H7 (cell line): Measurements from ENCODE around the gene ABHD2. TPM values are rescaled to one million over a fixed set of nuclear protein-coding genes. Genes with fewer than 3 reads are reported as not detected.

Experiments used
- DNase-seq: peaks from one replicate; pipeline ENCODE4 v3.0.0; 2012
- H3K27me3 ChIP-seq: 2 replicates; pipeline ENCODE4 v1.6.0; 2011; ENCODE audit warnings: mild to moderate bottlenecking, low read length; ENCODE audit not compliant: control insufficient read depth, insufficient read depth
- H3K36me3 ChIP-seq: replicated peaks from 2 replicates; pipeline ENCODE4 v1.5.1; 2011; ENCODE audit warnings: low read length; ENCODE audit not compliant: control insufficient read depth, insufficient read depth
- H3K4me3 ChIP-seq: 2 replicates; pipeline ENCODE4 v1.5.1; 2011; ENCODE audit warnings: low read depth, mild to moderate bottlenecking, control low read depth, low read length, moderate library complexity; ENCODE audit not compliant: insufficient read depth
- total RNA-seq: library from RNA; depleted of rRNA; stranded (reverse); fragments of >200 nt; shearing (Covaris generic); gene quantifications from 2 replicates; pipeline ENCODE4 v1.2.3, GENCODE V29; 2014

Gene ABHD2
- total RNA-seq, 1 experiment from 2014 or later, result 14.9 TPM

DNA sequence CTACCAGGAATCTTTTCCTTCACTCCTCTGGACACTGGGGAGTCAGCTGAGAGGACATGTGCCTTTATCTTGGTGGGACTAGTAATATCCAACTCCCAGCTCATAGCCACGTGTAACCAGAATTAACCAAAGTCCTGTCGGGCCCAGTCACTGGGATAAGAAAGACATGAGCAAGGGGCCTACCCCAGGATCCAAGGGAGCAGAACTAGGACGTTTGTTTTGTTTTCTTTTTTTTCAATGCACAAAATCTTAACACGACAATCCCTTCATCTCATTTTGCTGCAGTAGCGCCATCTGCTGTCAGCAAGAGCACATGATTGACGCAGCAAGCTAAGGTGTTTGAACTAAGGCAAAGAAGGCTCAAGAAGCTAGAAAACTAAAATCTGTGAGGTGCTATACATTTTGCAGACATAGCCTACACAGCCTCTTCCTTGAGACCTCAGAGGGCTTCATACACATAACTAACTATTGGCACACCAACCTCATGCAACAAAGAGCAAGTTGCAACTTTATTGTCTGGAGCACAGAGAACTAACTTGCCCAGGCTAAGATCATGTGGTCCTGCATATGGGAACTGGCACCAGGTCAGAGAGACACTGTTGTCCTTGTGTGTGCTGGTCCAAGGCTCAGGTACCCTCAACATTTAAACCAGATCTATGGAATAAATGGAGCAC is 89.5 kb downstream of the ABHD2 start:
- Histone ChIP-seq H3K36me3 (no peaks in the 10 kb centered on the region), H3K4me3 (no peak overlapping the region), H3K27me3 (no peaks in the 10 kb centered on the region)
- peak; percentile 67 for DNase-seq

DNA sequence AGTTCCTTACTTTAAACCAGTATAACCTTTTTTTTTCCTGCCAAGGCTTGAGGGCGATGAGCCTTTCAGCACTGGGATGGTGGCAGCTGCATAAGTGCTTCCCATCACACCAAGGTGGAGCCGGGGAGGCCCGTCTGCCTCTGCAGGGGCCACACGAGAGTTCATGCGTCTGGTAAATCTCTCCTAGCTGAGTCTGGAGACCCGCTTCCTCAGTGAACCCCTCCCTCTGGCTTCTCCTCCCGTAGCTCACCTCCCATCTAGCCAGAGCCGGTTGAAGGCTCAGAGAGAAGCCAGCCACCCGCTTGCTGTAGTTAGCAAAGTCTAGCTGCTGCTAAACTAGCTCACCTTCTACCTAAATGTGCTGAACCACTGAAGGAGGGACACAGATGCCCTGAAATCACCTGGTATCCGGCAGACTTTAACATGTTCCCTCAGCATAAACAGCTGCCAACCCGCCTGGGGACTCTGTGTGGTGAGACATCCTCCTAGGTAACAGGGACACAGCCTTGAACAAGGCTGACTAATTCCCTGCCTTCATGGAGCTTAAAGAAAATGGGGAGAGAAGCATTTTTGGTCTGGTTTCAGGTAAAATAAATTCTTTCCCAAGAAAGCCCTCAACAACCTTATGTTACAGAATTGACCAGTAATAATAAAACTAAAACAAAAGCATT is 90.2 kb downstream of the ABHD2 start:
- Histone ChIP-seq H3K36me3 (no peaks in the 10 kb centered on the region), H3K27me3 (no peaks in the 10 kb centered on the region), H3K4me3 (no peak overlapping the region)
- no peak for DNase-seq

DNA sequence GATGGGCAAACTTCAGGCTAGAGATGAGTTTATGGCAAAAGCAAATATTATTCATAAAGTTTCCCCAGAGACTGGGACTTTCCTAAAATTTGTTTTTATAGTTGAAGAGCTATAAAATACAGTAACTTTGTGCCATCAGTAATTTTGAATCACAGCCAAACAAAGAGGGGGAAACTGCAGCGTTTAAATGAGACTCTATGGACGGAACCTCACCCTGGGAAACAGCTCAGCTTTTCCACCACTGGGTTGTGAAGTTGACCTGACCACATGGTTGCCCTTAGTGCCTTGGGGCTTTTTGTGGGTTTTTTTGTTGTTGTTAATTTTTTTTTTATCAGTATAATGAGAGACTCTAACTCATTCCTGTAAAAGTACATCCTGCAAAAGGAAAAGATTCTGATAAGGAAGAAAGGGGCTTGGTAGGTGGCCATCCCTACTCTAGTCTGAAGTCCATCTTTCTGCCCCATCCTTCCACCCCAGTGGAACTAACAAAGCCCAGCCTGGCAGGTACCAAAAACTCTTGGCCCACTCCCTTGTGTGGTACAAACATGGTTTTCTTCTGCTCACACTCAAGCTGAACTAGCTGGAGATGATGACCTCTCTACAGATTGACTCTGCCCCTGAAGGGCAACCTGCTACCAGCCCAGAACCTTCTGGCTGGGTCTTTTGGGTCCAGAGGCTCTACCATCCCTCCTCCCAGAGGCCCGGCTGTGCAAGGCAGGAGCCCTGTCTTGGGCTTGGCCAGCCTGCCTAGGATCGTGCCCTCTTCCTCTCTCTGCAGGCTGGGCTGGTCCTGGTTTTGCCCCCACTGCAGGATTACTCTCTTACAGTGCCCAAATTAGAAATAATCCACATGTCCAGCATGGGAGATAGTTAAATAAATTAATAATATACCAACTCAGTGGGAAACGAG is 92.0 kb downstream of the ABHD2 start:
- DNase-seq, result no peak
- no peaks in the 10 kb centered on the region for H3K27me3 ChIP-seq
- no peak overlapping the region for H3K4me3 ChIP-seq
- H3K36me3 ChIP-seq, result no peaks in the 10 kb centered on the region

DNA sequence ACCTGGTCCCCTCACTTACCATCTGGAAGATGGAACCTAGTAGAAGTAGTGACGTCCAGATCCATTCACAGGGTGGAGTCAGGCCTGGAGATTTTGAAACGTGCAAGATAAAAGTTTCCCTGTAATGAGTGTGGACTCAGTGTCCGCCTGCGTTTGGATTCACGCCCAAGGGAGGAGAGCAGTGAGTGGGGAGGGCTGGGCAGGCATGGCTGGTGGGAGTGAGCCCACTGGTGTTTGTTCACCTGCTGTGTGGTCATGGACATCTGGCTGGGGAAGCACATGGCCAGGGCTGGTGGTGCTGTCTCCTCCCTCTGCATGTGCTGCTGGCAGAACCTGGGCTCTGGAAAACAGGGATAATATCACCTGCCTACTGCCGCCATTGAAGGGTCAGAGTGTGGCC is 96.1 kb downstream of the ABHD2 start:
- H3K36me3 ChIP-seq, result no peaks in the 10 kb centered on the region
- no peak overlapping the region for H3K4me3 ChIP-seq
- no peaks in the 10 kb centered on the region for H3K27me3 ChIP-seq
- DNase-seq, result no peak

DNA sequence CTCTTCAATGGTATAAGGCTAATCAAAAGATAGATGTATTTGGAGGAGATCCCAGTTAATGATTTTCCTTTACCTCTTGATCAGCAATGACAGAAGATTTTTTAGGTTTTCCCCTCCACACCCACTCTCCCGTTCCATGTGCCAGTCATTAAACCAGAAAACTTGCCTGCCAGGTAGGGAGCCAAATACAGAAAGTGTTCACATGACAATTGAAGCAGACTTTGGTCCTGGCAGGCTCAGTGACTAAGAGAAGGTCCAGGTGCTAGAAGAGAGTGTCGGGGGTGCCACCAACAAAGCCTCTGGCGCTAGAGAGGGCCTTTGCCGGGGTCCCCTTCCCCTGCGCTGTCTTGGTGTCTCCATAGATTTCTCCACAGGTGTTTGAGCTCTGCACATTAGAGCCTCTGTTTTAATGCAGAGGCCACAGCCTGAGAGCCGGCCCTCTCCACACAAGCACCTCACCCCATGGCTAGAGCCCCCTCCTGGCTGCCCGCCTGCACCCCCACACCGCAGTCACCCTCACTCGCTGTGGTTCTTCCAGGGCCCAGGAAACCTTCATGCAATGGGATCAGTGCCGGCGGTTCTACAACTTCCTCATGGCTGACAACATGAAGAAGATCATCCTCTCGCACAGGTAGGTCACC is 96.8 kb downstream of the ABHD2 start:
- no peak for DNase-seq
- Histone ChIP-seq H3K27me3 (no peaks in the 10 kb centered on the region), H3K4me3 (no peak overlapping the region), H3K36me3 (no peaks in the 10 kb centered on the region)

DNA sequence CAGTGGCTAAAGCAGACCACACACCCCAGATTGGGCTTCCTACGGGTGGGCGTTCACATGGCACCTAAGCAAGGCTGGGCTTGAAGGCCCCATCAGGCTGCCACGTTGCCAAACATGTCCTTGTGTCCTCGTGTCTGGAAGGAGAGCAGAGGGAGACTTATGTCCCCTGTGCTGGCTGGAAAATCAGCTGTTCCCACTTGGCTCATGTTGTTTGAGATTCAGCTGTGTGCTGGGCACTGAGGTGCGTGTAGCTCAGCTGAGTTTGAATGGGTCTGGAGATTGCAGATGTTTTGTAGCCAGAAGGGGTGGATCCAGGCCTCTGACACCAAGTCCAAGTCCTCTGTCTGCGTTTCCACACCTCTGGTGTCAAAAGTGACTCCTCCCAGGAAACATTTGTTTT is 98.5 kb downstream of the ABHD2 start:
- Histone ChIP-seq H3K4me3 (no peak overlapping the region), H3K36me3 (peaks cover 3% of the 10 kb centered on the region; the same call in 1 of the 2 replicates), H3K27me3 (no peaks in the 10 kb centered on the region)
- no peak for DNase-seq

DNA sequence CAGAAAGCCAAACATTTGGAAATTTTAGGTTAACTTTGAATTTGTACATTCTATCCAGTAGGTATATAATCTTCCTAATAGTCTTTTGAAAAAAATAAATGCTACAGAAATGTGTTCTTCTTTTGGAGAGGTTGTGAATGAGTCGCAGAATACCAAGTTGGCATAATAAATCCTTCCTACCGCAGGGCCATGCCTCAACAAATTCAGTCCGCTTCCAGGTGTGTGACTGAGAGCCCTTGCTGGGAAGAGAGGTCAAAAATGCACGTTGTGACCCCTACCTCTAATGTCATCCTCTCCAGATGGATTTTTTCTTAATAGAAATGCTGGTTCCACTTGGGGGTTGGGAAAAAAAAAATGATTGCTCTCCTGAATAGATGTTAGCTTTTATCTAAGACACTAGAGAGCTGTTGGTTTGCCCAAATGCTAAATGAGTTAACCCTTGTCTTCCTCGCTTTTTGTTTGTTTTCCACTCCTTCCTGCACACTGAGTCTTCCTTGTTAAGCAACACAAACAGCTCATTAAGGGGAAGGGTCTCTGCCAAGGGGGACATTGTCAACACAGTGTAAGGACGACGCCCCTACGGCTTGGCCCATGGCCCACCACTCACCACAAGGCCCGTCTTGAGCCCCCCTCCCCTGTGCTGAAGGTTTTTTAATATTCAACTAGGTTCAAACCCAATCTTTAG is 99.2 kb downstream of the ABHD2 start:
- Histone ChIP-seq H3K36me3 (peaks cover 3% of the 10 kb centered on the region; the same call in 1 of the 2 replicates), H3K27me3 (no peaks in the 10 kb centered on the region), H3K4me3 (no peak overlapping the region)
- no peak for DNase-seq

DNA sequence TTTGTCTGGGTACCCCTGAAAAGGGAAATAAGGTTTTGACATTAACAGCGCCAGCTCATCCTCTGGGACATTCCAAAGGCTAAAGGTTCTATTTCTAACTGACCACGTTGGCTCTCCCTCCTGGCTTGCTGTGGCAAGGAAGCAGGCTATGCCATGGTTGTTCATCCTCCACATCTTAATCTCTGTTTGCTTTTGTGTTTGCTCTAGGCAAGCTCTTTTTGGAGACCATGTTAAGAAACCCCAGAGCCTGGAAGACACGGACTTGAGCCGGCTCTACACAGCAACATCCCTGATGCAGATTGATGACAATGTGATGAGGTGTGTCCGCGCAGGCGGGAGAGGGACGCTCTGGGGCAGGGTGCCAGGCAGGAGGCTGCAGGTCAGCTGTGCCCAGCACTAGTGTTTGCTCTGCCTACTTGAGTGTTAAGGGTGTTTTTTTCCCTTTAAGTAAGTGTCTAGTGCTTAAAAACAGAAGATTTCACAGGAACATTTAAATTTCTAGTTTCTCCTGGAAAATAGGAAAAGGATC is 99.8 kb downstream of the ABHD2 start:
- H3K4me3 ChIP-seq, result no peak overlapping the region
- DNase-seq, result no peak
- peaks cover 4% of the 10 kb centered on the region; the same call in 1 of the 2 replicates for H3K36me3 ChIP-seq
- H3K27me3 ChIP-seq, result no peaks in the 10 kb centered on the region

DNA sequence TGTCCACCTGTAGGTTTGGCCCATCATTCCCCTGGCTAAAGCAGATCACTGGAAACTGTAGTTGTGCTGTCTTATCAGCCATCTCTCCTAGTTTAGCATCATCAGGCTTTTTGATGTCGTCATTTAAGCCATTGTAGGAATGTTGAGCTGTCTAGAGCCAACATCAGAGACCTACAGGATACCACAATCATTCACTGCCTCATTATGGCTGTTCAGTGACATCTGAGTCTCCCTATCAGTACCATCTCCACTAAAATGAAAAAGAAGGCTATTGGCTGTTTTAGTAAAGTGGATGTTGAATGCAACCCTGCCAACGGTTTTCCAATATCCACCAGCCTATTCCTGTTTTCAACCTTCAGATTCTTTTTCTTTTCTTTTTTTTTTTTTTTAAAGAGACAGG is 103.9 kb downstream of the ABHD2 start:
- DNase-seq, result no peak
- Histone ChIP-seq H3K4me3 (no peak overlapping the region), H3K36me3 (peaks cover 6% of the 10 kb centered on the region; the same call in 1 of the 2 replicates), H3K27me3 (no peaks in the 10 kb centered on the region)

DNA sequence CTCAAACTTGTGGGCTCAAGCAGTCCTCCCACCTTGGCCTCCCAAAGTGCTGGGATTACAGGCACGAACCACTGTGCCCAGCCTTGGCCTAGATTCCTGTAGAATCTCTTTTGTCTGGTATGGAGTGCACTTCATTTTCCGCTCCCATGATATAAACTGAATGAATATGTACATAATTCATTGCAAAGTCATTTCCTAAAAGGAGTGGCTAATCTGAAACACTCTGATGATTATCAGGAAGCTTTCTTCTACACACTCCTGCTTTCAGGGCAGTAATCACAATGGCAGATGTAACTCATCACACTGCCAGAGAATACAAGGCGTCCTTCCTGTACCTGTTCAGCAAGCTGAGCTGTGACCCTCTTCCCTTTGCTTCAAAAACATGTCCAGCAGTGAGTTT is 104.5 kb downstream of the ABHD2 start:
- Histone ChIP-seq H3K36me3 (peaks cover 6% of the 10 kb centered on the region; the same call in 1 of the 2 replicates), H3K27me3 (no peaks in the 10 kb centered on the region), H3K4me3 (no peak overlapping the region)
- DNase-seq, result no peak

DNA sequence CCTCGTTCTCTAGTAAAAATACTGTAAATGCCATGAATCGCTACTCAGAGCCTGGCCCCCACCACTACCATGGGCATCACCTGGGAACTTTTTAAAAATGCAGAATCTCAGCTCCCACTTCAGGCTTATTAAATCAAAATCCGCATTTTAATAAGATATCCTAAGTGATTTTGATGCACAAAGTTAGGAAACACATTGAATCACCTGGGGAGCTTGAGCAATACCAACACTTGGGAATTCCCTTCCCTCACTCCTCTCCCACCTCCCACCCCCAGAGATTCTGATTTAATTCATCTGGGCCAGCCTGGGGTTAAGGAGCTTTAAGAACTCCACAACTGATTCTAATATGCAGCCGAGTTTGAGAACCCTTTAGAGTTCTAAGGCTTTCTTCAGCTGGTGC is 106.4 kb downstream of the ABHD2 start:
- no peaks in the 10 kb centered on the region for H3K27me3 ChIP-seq
- H3K4me3 ChIP-seq, result no peak overlapping the region
- DNase-seq, result no peak
- peaks cover 6% of the 10 kb centered on the region; the same call in 1 of the 2 replicates for H3K36me3 ChIP-seq

DNA sequence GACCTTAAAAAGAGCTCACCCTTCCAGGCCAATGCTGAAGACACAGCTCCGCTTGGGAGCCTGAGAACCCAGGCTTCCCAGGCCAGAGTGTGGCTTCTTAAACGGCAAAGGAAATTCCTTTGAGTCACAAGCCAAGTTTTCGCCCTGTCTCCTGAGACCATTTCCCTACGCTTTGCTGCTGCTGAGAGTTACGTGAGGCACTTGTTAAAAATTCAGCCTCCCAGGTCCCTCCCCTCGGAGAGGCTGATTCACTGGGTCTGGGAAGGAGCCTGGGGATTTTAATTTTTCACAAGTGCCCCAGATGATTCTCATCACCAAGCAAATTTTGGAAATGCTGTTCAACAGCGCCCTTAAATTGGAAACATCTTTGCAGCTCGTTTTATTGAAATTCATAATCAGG is 107.6 kb downstream of the ABHD2 start:
- DNase-seq, result no peak
- H3K4me3 ChIP-seq, result no peak overlapping the region
- H3K36me3 ChIP-seq, result peaks cover 6% of the 10 kb centered on the region; the same call in 1 of the 2 replicates
- no peaks in the 10 kb centered on the region for H3K27me3 ChIP-seq

DNA sequence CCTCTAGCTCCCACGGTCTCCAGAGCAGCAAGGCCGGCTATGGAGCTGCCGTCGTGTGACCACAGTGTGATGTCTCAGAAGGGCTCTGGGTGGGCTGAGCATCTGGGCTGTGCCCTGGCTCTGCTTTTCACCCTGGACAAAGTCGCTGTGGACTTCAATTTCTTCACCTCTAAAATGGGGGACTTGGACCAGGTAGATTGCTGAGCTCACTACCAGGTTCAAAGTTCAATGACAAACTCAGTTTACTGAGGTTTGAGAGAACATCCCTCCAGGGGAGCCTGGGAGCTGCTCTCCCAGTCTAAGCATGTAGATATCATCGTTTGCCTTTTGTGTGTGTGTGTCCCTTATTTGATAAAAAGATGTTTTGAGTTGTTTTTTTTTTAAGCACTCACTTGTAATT is 108.0 kb downstream of the ABHD2 start:
- H3K4me3 ChIP-seq, result no peak overlapping the region
- H3K36me3 ChIP-seq, result peaks cover 4% of the 10 kb centered on the region; the same call in 1 of the 2 replicates
- no peak for DNase-seq
- no peaks in the 10 kb centered on the region for H3K27me3 ChIP-seq

DNA sequence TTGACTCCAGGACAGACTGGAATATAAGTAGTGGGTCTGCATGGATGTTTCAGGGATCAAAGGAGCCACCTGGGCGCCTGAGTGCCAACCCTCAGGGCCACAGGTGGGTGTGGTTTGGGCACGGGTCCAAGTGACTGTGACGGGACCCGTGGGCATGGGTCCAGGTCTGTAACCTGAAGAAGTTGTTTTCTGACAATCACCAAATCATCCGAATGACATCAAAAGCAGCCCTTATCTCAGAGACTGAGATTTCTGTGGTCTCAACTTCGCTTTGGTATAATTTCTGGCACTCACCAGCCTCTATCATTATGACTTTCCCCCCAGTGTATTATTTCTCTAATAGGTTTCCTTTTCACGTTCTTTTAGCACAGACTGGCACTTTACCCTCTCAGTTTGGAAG is 108.7 kb downstream of the ABHD2 start:
- Histone ChIP-seq H3K4me3 (no peak overlapping the region), H3K27me3 (no peaks in the 10 kb centered on the region), H3K36me3 (peaks cover 4% of the 10 kb centered on the region; the same call in 1 of the 2 replicates)
- no peak for DNase-seq
